Measurements from ENCODE around the gene PHF14.

The PHF14 gene

GRCh38 chr7:11176985-11177555 lies 203.4 kb downstream of the PHF14 start:
- DNase-seq: no peak

GRCh38 chr7:11177793-11178192 lies 204.1 kb downstream of the PHF14 start:
- no peak for DNase-seq

- DNase-seq: no peak
Observed at GRCh38 chr7:11181590-11181989, 207.9 kb downstream of the PHF14 start.

- DNase-seq: no peak
Observed at GRCh38 chr7:11182736-11183135, 209.1 kb downstream of the PHF14 start.

GRCh38 chr7:11185179-11185815 lies 211.6 kb downstream of the PHF14 start:
- DNase-seq: no peak

- DNase-seq: no peak
Observed at GRCh38 chr7:11188529-11189310, 215.0 kb downstream of the PHF14 start.

GRCh38 chr7:11191081-11191480 lies 217.4 kb downstream of the PHF14 start:
- no peak for DNase-seq

- DNase-seq: no peak
Observed at GRCh38 chr7:11191574-11192220, 218.0 kb downstream of the PHF14 start.

GRCh38 chr7:11192506-11192905 lies 218.8 kb downstream of the PHF14 start:
- no peak for DNase-seq

- DNase-seq: no peak
Observed at GRCh38 chr7:11193131-11193867, 219.6 kb downstream of the PHF14 start.

- DNase-seq: no peak
Observed at GRCh38 chr7:11193888-11194287, 220.2 kb downstream of the PHF14 start.

- DNase-seq: no peak
Observed at GRCh38 chr7:11194492-11194891, 220.8 kb downstream of the PHF14 start.

- no peak for DNase-seq
Observed at GRCh38 chr7:11195502-11195901, 221.8 kb downstream of the PHF14 start.

- no peak for DNase-seq
Observed at GRCh38 chr7:11196143-11196542, 222.5 kb downstream of the PHF14 start.

- DNase-seq: no peak
Observed at GRCh38 chr7:11203224-11203623, 229.6 kb downstream of the PHF14 start.

- no peak for DNase-seq
Observed at GRCh38 chr7:11203683-11204082, 230.0 kb downstream of the PHF14 start.

GRCh38 chr7:11206177-11206899 lies 232.7 kb downstream of the PHF14 start:
- DNase-seq: no peak

- no peak for DNase-seq
Observed at GRCh38 chr7:11207565-11207964, 233.9 kb downstream of the PHF14 start.

GRCh38 chr7:11208883-11209465 lies 235.3 kb downstream of the PHF14 start:
- DNase-seq: no peak

GRCh38 chr7:11210374-11210773 lies 236.7 kb downstream of the PHF14 start:
- DNase-seq: no peak

- no peak for DNase-seq
Observed at GRCh38 chr7:11212080-11212711, 238.5 kb downstream of the PHF14 start.

Data from activated CD8-positive, alpha-beta memory T cell treated with anti-CD3 and anti-CD28 coated beads, Interleukin-2, amount 50 U/mL, for 48 hours (primary cell).